Measurements from ENCODE around the gene CRMP1. TPM values are rescaled to one million over a fixed set of nuclear protein-coding genes. Genes with fewer than 3 reads are reported as not detected.

CRMP1 gene
- total and polyA plus RNA-seq, 2 experiments from 2014 or later = 1.3 TPM; not detected in 1

DNA sequence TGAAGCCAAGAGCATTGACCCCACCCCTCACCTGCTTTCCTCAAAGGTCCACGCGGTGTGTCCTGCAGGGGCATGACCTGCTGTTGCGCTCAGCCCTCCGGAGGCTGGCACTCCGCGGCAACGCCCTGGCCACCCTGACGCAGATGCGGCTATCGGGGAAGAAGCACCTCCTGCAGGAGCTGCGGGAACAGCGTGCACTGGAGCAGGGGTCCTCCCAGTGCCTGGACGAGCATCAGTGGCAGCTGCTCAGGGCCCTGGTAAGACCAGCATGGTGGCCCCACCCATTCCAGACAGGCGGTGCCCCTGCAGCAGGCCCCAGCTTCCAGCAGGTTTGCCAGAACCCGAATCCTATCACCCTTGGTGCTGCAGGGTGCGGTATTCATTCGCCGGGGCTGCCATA lies 95.9 kb downstream of the CRMP1 start:
- TF ChIP-seq EZH2 (IDR thresholded peaks at IDR 0.05; ENCODE audit: insufficient read depth, poor library complexity, severe bottlenecking) = no peak
- TF ChIP-seq EZH2phosphoT487 (IDR thresholded peaks at IDR 0.05; ENCODE audit: insufficient read depth, low read depth) = no peak
- no peaks in the 10 kb centered on the region for H4K20me1 ChIP-seq (ENCODE audit: insufficient read depth)
- H3K9ac ChIP-seq = no peak overlapping the region
- H3K27ac ChIP-seq = no peak overlapping the region
- H3K79me2 ChIP-seq (ENCODE audit: insufficient read depth) = no peaks in the 10 kb centered on the region
- H3K4me1 ChIP-seq (ENCODE audit: insufficient read depth) = no peaks in the 10 kb centered on the region
- no peak overlapping the region for H2AFZ ChIP-seq
- peaks cover 43% of the 10 kb centered on the region for H3K36me3 ChIP-seq (ENCODE audit: low read depth)
- no peak for DNase-seq
- H3F3A ChIP-seq (ENCODE audit: insufficient read depth) = no peaks in the 10 kb centered on the region
- no peaks in the 10 kb centered on the region for H3K27me3 ChIP-seq (replicated peaks; ENCODE audit: insufficient read depth)
- H3K4me2 ChIP-seq (ENCODE audit: unreplicated experiment) = no peak overlapping the region
- no peaks in the 10 kb centered on the region for H3K9me2 ChIP-seq (ENCODE audit: insufficient read depth)
- in situ Hi-C loops (cut with MboI) = no loop called here
- no peaks in the 10 kb centered on the region for H3K9me3 ChIP-seq (ENCODE audit: low read depth)
- no peak overlapping the region for H3K4me3 ChIP-seq
- 91 to 94% methylated on average over 11 to 16 of the region's 18 CpGs for WGBS, 2 experiments (ENCODE audit: low coverage in 1 of 2, low lambda C conversion rate in 2 of 2, missing lambda C conversion rate in 2 of 2)

- no peaks in the 10 kb centered on the region for H3K4me1 ChIP-seq (ENCODE audit: insufficient read depth)
- WGBS, 2 experiments (ENCODE audit: low coverage in 1 of 2, low lambda C conversion rate in 2 of 2, missing lambda C conversion rate in 2 of 2) = 95 to 98% methylated on average over 5 of the region's 5 CpGs
- H3K9me2 ChIP-seq (ENCODE audit: insufficient read depth) = no peaks in the 10 kb centered on the region
- no peak overlapping the region for H3K27ac ChIP-seq
- no peaks in the 10 kb centered on the region for H3F3A ChIP-seq (ENCODE audit: insufficient read depth)
- no peak for DNase-seq
- H3K27me3 ChIP-seq (replicated peaks; ENCODE audit: insufficient read depth) = no peaks in the 10 kb centered on the region
- peaks cover 43% of the 10 kb centered on the region for H3K36me3 ChIP-seq (ENCODE audit: low read depth)
- H3K79me2 ChIP-seq (ENCODE audit: insufficient read depth) = no peaks in the 10 kb centered on the region
- H2AFZ ChIP-seq = no peak overlapping the region
- H4K20me1 ChIP-seq (ENCODE audit: insufficient read depth) = no peaks in the 10 kb centered on the region
- no peak overlapping the region for H3K9ac ChIP-seq
- no peak overlapping the region for H3K4me2 ChIP-seq (ENCODE audit: unreplicated experiment)
- H3K9me3 ChIP-seq (ENCODE audit: low read depth) = no peaks in the 10 kb centered on the region
- in situ Hi-C loops (cut with MboI) = no loop called here
- H3K4me3 ChIP-seq = no peak overlapping the region
- TF ChIP-seq EZH2phosphoT487 (IDR thresholded peaks at IDR 0.05; ENCODE audit: insufficient read depth, low read depth) = no peak
- TF ChIP-seq EZH2 (IDR thresholded peaks at IDR 0.05; ENCODE audit: insufficient read depth, poor library complexity, severe bottlenecking) = no peak
Observed at GRCh38 chr4:5795580-5795979, 97.3 kb downstream of the CRMP1 start.

DNA sequence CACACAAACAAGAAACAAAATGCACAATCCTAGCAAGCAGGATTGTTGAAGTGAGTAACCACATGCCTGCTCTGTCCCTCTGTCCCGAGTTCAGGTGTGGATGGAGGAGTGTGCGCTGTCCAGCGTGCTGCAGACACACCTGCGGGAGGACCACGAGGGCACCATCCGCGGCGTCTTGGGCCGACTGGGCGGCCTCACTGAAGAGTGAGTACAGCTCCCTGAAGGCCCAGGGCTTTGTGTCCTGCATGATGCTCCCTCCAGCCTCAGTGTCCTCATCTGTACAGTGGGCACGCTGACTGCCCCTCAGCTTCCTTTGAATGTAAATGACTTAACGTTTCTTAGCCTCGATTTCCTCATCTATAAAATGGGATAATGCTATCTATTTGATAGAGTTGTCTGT lies 99.4 kb downstream of the CRMP1 start:
- WGBS, 2 experiments (ENCODE audit: low coverage in 1 of 2, low lambda C conversion rate in 2 of 2, missing lambda C conversion rate in 2 of 2) = 93 to 96% methylated on average over 13 of the region's 13 CpGs
- Histone ChIP-seq H3K4me1 (ENCODE audit: insufficient read depth) (no peaks in the 10 kb centered on the region), H3K79me2 (ENCODE audit: insufficient read depth) (no peaks in the 10 kb centered on the region), H3K4me3 (no peak overlapping the region), H2AFZ (no peak overlapping the region), H3K36me3 (ENCODE audit: low read depth) (peaks cover 31% of the 10 kb centered on the region), H3K9ac (no peak overlapping the region), H3K27me3 (replicated peaks; ENCODE audit: insufficient read depth) (no peaks in the 10 kb centered on the region), H3F3A (ENCODE audit: insufficient read depth) (no peaks in the 10 kb centered on the region), H3K9me2 (ENCODE audit: insufficient read depth) (no peaks in the 10 kb centered on the region), H3K27ac (no peak overlapping the region), H3K4me2 (ENCODE audit: unreplicated experiment) (no peak overlapping the region), H3K9me3 (ENCODE audit: low read depth) (no peaks in the 10 kb centered on the region), H4K20me1 (ENCODE audit: insufficient read depth) (no peaks in the 10 kb centered on the region)
- no peak for DNase-seq
- in situ Hi-C loops (cut with MboI) = no loop called here
- TF ChIP-seq EZH2 (IDR thresholded peaks at IDR 0.05; ENCODE audit: insufficient read depth, poor library complexity, severe bottlenecking) (no peak), EZH2phosphoT487 (IDR thresholded peaks at IDR 0.05; ENCODE audit: insufficient read depth, low read depth) (no peak)

DNA sequence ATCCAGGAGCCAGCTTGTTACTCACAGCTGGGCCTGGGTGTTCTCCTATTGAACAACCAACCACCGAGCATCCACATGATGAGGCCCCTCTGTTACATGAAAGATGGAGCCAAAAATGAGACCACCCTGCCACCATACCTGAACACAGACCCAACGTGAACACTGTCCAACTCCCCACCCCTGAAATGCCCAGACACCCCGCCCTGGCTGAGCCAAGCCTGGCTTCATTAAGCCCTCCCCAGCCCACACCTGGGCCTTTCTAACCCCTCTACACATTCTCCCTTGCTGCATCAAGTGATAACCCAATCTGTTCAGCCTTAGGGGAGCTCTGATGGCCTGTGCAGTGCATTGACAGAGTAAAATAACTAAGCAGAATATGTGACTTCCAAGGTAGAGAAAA lies 101.2 kb downstream of the CRMP1 start:
- in situ Hi-C loops (cut with MboI) = no loop called here
- Histone ChIP-seq H3K4me2 (ENCODE audit: unreplicated experiment) (no peak overlapping the region), H3K9ac (no peak overlapping the region), H4K20me1 (ENCODE audit: insufficient read depth) (no peaks in the 10 kb centered on the region), H3K4me1 (ENCODE audit: insufficient read depth) (no peaks in the 10 kb centered on the region), H3F3A (ENCODE audit: insufficient read depth) (no peaks in the 10 kb centered on the region), H3K79me2 (ENCODE audit: insufficient read depth) (no peaks in the 10 kb centered on the region), H3K9me3 (ENCODE audit: low read depth) (no peaks in the 10 kb centered on the region), H2AFZ (no peak overlapping the region), H3K9me2 (ENCODE audit: insufficient read depth) (no peaks in the 10 kb centered on the region), H3K36me3 (ENCODE audit: low read depth) (peaks cover 26% of the 10 kb centered on the region; the same call in 1 of the 2 replicates), H3K27me3 (replicated peaks; ENCODE audit: insufficient read depth) (no peaks in the 10 kb centered on the region), H3K27ac (no peak overlapping the region), H3K4me3 (no peak overlapping the region)
- 96 to 99% methylated on average over 3 of the region's 3 CpGs for WGBS, 2 experiments (ENCODE audit: low coverage in 1 of 2, low lambda C conversion rate in 2 of 2, missing lambda C conversion rate in 2 of 2)
- no peak for TF ChIP-seq EZH2 (IDR thresholded peaks at IDR 0.05; ENCODE audit: insufficient read depth, poor library complexity, severe bottlenecking)
- no peak for TF ChIP-seq EZH2phosphoT487 (IDR thresholded peaks at IDR 0.05; ENCODE audit: insufficient read depth, low read depth)
- no peak for DNase-seq

- Histone ChIP-seq H3K4me2 (ENCODE audit: unreplicated experiment) (no peak overlapping the region), H3K27me3 (replicated peaks; ENCODE audit: insufficient read depth) (no peaks in the 10 kb centered on the region), H2AFZ (no peak overlapping the region), H3K9me3 (ENCODE audit: low read depth) (no peaks in the 10 kb centered on the region), H3K9me2 (ENCODE audit: insufficient read depth) (no peaks in the 10 kb centered on the region), H3K4me1 (ENCODE audit: insufficient read depth) (peaks cover 6% of the 10 kb centered on the region; the same call in 1 of the 2 replicates), H3K9ac (no peak overlapping the region), H3K36me3 (ENCODE audit: low read depth) (peaks cover 17% of the 10 kb centered on the region; the same call in 1 of the 2 replicates), H3K4me3 (no peak overlapping the region), H3K79me2 (ENCODE audit: insufficient read depth) (no peaks in the 10 kb centered on the region), H3K27ac (no peak overlapping the region), H4K20me1 (ENCODE audit: insufficient read depth) (no peaks in the 10 kb centered on the region), H3F3A (ENCODE audit: insufficient read depth) (peaks cover 10% of the 10 kb centered on the region)
- no peak for TF ChIP-seq EZH2 (IDR thresholded peaks at IDR 0.05; ENCODE audit: insufficient read depth, poor library complexity, severe bottlenecking)
- DNase-seq = no peak
- WGBS, 2 experiments (ENCODE audit: low coverage in 1 of 2, low lambda C conversion rate in 2 of 2, missing lambda C conversion rate in 2 of 2) = 11 to 21% methylated on average over 1 of the region's 1 CpG
- in situ Hi-C loops (cut with MboI) = no loop called here
Observed at GRCh38 chr4:5790546-5790857, 102.4 kb downstream of the CRMP1 start.
